Right ventricle myocardium superior (tissue), 1 donor: ENCODE results near the gene EIF6. TPM values are rescaled to one million over a fixed set of nuclear protein-coding genes. Genes with fewer than 3 reads are reported as not detected.
A peak's percentile ranks its signal among the peaks of the same experiment; 100 is the strongest.

Source experiments
- ATAC-seq: fragments of 200-7000 bp; cut with Tn5 transposase; one replicate; pipeline ENCODE4 v1.9.1; 2020; ENCODE audit warnings: mild to moderate bottlenecking; ENCODE audit not compliant: poor library complexity
- DNase-seq: peaks from one replicate; pipeline ENCODE4 v3.0.0-alpha.2; 2020
- intact Hi-C: fragments of 100-400 bp; cut with DNase I; formaldehyde crosslinking; loops from one replicate; pipeline ENCODE4 v1.11.2; 2022
- total RNA-seq: library from RNA; stranded (reverse); fragmentation: NEBNext Ultra II Directional; extraction: Animal tissue kit (Norgen Biotek cat#: 25700); gene quantifications from one replicate; pipeline ENCODE4 v1.2.1, GENCODE V29; 2021
- donor health status: DM: no; HTN: yes; CAD: no; lungs with severe emphysema.

Gene EIF6
- total RNA-seq, 1 donor from 2014 or later: 30.3 TPM

DNA sequence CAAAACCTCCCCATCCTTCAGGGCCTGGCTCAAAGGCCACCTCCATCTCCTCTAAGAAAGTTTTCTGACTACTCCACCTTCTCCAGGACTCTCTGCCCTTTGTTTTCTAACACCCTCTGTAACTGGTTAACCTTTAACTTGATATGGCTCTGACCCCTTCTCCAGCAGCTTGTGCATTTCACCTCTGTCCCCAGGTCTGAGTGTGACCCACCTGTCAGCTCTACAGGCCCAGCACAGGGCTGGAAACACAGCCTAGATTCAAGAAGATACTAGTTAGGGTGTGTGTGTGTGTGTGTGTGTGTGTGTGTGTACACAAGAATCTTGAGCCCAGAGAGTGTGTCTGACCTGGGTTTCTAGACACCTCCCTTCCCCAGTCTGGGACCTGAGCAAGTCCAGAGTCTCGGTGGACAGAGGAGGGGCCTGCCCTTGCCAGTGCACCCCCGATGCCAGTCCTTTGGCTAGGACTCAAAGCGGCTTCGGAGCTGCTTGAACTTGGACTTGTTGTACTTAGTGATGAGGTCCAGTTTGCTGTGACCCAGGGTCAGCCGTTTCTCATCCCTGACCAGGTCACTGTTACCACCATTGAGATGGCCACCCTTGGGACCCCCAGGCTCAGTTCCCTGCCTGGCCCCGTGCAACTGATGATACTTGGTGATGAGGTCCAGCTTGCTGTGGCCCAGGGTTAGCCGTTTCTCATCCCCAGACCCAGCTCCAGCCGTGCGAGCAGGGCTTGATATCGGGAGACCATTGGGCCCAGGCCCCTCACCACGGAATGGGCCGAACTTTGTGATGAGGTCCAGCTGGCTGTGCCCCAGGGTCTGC is 1.7 kb upstream of the EIF6 start:
- DNase-seq: no peak
- no peak for ATAC-seq
- intact Hi-C loops: no loop called here

DNA sequence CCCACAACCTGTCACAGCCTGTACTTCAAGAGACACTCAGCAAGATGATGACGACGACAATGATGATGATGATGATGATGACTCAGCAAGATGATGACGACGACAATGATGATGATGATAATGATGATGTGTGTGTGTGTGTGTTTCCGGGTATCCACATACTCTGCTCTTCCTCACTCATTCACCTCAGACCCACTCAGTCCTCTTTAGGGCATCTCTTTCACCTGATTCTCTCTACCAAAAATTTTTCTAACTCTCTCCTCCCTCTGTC is 1.2 kb upstream of the EIF6 start:
- intact Hi-C loops: no loop called here
- ATAC-seq: no peak
- no peak for DNase-seq

DNA sequence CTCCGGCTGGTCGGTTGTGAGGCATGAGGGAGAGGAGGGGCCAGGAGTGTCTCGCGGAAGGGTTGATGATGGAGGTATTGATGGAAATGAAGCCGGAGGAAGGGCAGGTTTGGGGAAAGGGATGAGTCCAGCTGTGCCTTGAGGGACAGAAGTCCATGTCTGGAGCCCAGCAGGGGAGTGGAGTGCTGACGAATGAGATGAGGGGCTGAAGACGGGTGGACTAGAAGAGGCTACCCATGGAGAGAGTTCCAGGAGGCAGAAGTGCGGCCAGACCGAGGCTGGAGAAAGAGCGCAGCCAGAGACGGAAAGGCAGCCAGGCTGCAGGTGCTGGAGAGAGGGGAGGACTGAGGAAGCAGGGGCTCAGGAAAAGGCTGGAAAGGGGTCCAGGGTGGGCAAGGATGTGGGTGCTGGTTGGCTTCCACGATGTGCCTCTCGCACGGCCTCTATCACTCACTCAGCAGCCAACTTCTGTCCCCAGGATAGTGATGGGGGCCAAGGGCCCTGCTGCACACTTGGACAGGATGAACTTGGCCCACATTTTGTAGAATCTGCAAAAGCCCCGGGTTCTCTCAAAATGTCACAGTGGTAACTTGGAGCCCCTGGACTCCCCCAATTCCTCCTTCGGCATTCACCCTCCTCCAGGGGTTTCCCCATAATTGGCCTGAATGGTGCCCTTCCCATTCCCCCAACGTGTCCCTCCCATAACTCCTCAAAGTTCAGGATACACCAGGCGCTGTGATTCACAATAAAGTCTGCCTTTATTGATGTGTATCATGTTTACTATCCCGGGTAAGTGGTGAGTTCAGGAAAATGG is 627 bp upstream of the EIF6 start:
- no peak for DNase-seq
- no peak for ATAC-seq
- intact Hi-C loops: no loop called here

DNA sequence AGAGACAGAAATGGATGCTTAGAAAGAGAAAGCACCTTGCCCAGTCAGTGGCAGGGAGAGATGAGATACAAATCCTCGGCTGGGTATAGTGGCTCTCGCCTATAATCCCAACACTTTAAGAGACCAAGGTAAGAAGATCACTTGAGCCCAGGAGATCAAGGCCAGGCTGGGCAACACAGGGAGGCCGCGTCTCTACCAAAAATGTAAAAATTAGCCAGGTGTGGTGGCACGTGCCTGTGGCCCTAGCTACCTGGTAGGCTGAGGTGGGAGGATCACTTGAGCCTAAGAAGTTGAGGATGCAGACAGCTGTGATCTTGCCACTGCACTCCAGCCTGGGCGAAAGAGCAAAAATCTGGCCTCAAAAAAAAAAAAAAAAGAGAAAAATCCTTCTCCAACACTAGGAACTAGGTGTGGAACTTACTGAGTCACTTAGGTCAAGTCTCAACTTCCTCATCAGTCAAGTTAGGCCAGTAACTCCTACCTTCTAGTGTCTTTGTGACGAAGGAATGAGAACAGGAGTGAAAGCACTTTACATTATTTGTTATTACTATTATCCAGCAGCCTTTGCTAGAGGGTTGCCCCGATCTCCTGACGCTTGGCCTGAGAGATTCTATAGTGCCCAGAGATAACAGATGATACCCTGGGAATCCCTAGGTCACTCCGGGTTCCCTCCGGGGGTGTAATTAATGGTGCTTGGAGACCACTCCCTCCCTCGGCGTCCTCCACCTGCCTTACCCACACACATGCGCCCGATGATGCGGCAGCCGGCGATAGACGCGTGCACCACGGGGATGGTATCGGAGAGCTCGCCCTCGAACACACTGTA is 918 bp downstream of the EIF6 start:
- intact Hi-C loops: no loop called here
- no peak for DNase-seq
- no peak for ATAC-seq

DNA sequence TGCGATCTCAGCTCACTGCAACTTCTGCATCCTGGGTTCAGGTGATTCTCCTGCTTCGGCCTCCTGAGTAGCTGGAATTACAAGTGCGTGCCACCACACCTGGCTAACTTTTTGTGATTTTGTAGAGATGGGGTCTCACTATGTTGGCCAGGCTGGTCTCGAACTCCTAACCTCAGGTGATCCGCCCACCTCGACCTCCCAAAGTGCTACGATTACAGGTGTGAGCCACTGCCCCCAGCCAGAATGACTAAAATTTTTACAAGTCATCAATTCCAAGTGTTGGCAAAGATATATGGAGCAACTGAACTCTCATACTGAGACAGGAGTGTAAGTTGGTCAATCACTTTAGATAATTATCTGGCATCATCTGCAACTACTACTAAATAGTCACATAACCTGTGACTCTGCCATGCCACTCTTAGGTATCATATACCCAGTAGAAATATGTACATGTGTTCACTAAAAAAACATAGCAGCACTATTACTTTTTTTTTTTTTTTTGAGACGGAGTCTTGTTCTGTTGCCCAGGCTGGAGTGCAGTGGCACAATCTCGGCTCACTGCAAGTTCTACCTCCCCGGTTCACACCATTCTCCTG is 3.0 kb downstream of the EIF6 start:
- ATAC-seq: no peak
- intact Hi-C loops: no loop called here
- DNase-seq: no peak

DNA sequence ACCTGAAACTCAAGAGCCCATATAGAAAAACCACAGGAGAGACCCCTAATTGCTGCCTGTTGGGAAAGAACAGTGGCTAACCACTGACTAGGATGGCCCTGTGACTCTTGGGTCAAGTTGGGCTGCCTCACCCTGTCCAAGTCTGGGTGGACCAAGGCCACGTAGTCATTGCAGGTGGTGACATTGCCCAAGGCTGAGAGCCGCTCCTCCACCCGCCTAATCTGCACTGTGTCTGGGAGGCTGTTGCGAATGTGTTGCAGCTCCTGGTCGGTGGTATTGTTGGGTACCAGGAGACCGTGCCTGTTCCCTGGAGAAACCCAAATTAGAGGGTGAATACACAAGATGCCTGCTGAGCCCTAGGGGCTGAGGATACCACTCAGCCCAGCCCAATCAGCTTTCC is 4.0 kb downstream of the EIF6 start:
- ATAC-seq: no peak
- no peak for DNase-seq
- intact Hi-C loops: no loop called here

DNA sequence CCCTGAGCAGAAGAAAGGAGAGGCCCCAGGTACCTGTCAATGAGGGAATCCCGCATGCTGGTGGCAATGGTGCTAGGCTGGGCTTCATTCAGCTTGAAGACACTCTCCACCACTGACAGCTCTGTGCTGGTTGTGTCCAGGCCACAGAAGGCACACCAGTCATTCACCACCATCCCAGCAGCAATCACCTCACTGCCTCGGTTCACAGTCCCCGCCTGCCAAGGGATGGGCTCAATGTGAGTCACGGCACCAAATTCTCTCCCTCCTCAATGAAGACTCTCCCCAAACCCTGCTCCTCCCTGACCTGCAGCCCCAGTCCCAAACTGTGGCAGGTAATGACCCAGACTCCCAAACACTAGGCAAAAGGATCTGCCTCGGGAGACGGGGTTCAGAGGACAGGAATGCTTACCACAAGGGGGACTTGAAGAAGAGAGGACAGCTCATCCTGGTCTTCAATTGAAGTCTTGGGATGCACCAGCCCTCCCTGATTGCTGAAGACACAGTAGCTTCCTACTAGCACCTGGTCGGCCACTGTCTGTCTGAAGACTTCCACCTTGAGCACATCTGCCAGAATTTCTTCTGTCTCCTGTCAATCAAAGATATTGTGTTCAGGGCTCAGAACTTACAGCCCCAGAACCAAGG is 4.9 kb downstream of the EIF6 start:
- DNase-seq (no peak), ATAC-seq (no peak)
- intact Hi-C loops: no loop called here

DNA sequence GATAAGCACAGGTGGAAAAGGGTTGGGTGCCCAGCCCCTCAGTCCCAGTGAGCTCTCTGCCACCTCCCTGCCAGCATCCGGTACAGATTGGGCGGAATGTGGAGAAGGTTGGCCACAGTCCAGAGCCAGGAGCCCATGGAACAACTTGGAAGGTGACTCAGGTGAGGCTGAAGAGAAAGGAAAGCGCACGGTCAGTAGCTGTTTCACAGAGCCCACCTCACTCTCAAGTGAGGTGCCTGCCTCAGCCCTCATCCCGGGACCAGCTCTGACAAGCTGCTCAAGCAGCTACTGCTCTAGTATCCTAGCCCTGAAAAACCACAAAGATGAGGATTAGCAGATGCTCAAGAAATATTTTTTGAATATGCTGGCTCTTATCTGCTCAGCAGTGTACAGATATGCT is 5.5 kb downstream of the EIF6 start:
- ATAC-seq: no peak
- intact Hi-C loops: no loop called here
- DNase-seq: no peak

DNA sequence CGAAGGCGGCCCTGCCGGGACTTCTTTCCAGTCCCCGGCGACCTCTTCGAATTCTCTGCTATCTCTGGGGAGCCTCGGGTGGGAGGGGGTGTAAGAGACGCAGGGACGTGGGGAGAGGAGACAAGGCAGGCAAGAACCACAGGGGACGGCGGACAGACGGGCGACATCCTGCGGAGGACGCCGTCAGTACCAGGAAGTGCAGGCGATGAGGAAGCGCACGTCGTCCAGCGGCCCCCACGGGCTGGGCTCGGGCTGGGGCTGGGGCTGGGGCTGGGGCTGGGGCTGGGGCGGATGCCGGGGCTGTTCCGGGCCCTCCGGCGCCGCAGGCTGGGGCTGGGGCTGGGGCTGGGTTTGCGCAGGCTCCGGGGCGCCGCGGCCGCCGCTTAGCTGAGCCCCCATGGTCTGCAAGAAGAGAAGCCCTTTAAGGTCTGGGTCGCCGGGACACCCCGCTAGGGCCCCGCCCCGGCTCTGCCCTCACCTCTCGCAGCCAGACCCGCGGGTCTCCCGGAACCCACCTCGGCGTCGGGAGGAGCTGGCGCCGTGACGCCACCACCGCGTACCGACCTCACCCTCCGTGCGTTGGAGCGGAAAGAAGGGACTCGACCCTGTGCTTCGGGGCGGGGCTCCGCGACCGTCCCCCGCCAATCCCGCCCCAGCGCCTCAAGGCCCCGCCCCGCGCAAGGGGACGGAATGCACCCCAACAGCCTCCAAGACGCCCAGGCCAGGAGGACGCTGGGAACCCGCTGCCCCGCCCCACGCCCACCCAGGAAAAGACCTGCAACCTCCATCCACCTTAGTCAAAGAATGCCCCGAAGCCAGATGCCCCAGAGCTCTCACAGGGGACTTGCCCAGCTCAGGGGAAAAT is 6.8 kb downstream of the EIF6 start, which contains the start of gene MMP24OS:
Gene MMP24OS, minus strand, starts transcription at position 592 of the 865 bp plus-strand sequence. Its CDS starts 193 bp downstream, at position 399.
- intact Hi-C loops: no loop called here
- DNase-seq (peak; percentile 95), ATAC-seq (peak; percentile 98)

DNA sequence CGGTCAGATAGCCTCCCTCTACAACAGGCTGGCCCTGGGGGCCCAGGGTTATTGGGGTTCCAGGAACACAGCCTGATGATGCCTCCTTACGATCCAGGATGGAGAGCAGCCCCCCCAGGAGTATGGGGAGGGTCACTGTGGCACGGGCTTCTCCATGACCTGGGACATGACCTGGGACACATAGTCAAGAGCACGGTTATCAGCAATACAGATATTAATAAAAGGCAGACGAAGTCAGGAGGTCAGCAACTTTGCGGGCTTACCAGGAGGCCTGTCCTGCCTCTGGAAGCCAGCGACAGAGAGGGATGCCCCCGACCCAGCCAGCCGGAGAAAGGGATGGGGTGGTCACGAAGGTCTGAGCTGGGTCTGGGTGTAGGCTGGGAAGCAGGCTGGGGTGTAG is 7.4 kb downstream of the EIF6 start:
- intact Hi-C loops: no loop called here
- DNase-seq: no peak
- ATAC-seq: no peak

DNA sequence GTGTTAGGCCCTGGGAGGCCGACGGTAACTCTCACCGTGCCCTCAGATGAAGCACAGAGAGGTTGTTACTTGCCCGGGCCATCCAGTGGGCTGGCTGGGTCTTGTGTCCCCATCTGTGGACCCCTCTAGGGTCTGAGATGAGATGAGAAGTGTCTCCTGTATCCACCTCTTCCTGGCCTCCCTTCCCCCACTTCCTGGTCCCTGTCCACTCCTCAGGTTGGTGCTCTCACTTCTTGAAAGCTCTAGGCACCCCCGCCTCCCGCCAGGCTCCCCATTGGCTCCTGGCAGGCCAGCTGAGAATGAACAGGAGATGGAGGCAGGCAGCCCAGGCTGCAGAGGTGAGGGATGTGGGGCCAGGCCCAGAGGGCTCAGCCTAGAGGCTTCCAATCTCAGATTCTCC is 8.2 kb downstream of the EIF6 start:
- intact Hi-C loops: no loop called here
- no peak for ATAC-seq
- DNase-seq: no peak

DNA sequence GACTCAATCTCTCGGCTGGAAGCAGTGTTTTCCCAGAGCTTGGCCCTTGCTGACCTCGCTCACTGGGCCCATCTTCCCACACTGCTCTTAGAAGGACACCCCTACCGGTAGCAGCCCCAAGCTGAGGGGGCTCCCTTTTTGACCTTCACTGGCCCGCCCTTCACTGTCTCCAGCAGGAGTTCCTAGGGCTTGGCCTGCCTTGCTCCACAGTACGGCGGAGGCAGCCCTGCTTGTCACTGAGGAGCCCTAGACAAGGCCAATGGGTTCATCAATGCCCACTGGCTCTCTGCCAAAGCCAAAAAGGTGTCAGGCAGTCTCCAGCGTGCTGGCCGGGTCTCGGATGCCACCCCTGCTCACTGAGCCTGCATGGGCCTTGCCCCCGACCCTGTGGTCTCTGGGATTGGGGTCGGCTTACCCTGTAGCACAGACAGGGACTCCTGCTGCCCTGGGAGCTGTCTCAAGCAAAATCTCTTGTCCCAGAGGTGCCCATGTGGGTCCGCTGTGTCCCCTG is 8.8 kb downstream of the EIF6 start:
- DNase-seq (no peak), ATAC-seq (no peak)
- intact Hi-C loops: no loop called here

DNA sequence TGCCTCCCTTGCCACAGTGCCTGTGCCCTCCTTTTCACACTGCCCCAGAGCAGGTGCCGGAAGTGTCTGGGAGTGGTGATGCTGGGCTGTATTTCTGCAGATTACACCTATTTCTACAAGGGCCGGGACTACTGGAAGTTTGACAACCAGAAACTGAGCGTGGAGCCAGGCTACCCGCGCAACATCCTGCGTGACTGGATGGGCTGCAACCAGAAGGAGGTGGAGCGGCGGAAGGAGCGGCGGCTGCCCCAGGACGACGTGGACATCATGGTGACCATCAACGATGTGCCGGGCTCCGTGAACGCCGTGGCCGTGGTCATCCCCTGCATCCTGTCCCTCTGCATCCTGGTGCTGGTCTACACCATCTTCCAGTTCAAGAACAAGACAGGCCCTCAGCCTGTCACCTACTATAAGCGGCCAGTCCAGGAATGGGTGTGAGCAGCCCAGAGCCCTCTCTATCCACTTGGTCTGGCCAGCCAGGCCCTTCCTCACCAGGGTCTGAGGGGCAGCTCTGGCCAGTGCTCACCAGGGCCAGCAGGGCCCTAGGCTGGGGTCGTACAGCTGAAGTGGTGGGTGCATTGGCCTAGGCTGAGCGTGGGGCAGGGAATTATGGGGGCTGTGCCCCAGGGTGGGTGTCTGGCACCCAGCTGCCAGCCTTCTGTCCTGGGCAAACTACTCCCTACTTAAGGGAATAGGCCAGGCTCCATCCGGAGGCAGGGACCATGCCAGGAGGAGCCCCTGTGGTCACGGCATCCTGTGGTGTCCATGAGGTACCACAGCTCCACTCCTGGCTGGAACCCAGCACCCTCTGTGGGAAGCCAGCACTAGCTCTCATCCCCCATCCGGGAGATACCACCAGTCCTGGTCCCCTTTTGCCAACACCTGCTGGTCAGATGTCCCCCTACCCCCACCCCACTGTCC is 10.1 kb downstream of the EIF6 start:
- DNase-seq (no peak), ATAC-seq (no peak)
- intact Hi-C loops: loop anchor here (5.0 kb wide), 1 partner anchor 127 kb away; the partner anchor contains the start of gene EDEM2

DNA sequence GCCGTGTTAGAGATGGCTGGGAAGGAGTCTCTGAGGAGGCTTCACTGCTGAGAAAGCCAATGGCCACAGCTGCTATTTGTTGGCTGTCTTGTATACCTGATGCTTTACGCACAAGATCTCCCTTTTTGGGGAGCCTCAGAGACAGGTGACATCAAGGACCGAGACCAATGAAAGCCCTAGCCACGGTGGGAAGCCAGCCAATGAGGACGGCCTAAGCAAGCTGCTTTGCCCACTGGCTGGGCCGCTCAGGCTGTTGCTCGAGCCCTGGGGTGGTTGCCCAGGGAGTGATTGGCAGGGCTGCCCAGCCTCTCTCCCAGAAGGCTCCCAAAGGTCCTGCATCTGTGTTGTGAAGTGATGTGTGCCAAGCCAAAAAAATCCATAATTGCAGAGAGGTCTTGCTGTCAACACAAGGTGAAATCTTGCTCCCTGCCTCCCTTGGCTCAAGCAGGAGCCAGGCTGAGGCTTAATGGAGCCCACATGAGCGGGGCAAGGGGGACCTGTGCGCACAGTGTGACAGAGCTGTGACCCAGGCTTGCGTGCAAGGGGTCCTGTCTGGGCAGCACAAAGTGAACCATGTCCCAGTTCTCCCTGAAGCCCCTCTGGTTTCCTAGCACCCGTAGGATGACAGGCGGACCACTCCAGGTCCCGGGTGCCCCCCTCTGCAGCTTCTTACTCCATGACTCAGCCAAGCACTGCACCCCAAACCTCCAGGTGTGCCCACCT is 11.0 kb downstream of the EIF6 start:
- intact Hi-C loops: loop anchor here (5.0 kb wide), 1 partner anchor 126 kb away; the partner anchor contains the start of gene EDEM2
- DNase-seq (peak; percentile 68), ATAC-seq (no peak)

DNA sequence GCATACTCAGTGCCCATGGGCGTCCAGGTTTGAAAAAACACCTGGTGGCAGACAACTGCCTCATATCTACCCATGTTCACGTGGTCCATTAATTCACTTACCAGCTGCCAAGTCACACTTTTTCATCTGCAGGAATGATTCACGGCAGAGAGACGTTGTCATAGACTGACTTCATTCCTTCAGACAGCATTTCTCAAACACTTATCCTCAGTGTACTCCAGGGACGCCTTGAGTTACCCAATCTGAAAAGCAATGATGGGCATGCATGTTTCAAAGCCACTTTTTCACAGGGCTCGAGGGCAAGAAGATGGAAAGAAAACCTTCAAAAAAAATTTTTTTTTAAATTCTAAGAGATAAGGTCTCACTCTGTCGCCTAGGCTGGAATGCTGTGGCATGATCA is 12.7 kb downstream of the EIF6 start:
- DNase-seq (no peak), ATAC-seq (no peak)
- intact Hi-C loops: loop anchor here (5.0 kb wide), 1 partner anchor 125 kb away; the partner anchor contains the start of gene EDEM2
